ENCODE results near the gene KPTN.

GRCh38 chr19:47509973-47510372 lies 26.0 kb upstream of the KPTN start:
- TF ChIP-seq EZH2 (IDR thresholded peaks at IDR 0.05; ENCODE audit: insufficient read depth, poor library complexity, severe bottlenecking) (no peak), EZH2phosphoT487 (IDR thresholded peaks at IDR 0.05; ENCODE audit: insufficient read depth, low read depth) (no peak)
